A673 (cell line): ENCODE results near the gene ICOS. TPM values are rescaled to one million over a fixed set of nuclear protein-coding genes. Genes with fewer than 3 reads are reported as not detected.

Experiments used
- BruUV-seq: library from RNA; stranded (reverse); fragments of 400-500 nt; replicated peaks from 2 replicates; lab custom pipeline; 2021; lab: Mats Ljungman, UMichigan
- CTCF ChIA-PET: fragments of 300-600 bp; sonication (Branson Sonifier 250); formaldehyde crosslinking; loops from one replicate; lab custom pipeline; 2022; ENCODE audit warnings: antibody characterized with exemption; lab: Charles Lee
- POLR2A ChIA-PET: fragments of 300-600 bp; sonication (Branson Sonifier 250); formaldehyde crosslinking; loops from one replicate; lab custom pipeline; 2022; ENCODE audit warnings: antibody characterized with exemption; ENCODE audit not compliant: low non-redundant PET; lab: Charles Lee
- DNase-seq: peaks from one replicate; pipeline ENCODE4 v3.0.0-alpha.2; 2015; ENCODE audit warnings: low spot score
- H3K27ac ChIP-seq: fragments of 200-600 bp; sonication (generic); 2 replicates; pipeline ENCODE4 v1.5.1; 2016; ENCODE audit warnings: mixed run types, low read depth, mild to moderate bottlenecking, mixed read lengths, antibody characterized with exemption, low read length; ENCODE audit not compliant: poor library complexity, severe bottlenecking
- H3K27me3 ChIP-seq: fragments of 200-600 bp; sonication (generic); replicated peaks from 2 replicates; pipeline ENCODE4 v1.6.1; 2017; ENCODE audit warnings: mixed run types, low read depth, mild to moderate bottlenecking, mixed read lengths, antibody characterized with exemption, low read length; ENCODE audit not compliant: insufficient read depth, poor library complexity
- H3K36me3 ChIP-seq: fragments of 200-600 bp; sonication (generic); 2 replicates; pipeline ENCODE4 v1.6.1; 2016; ENCODE audit warnings: mixed run types, mild to moderate bottlenecking, mixed read lengths, antibody characterized with exemption, low read length; ENCODE audit not compliant: insufficient read depth, poor library complexity, severe bottlenecking
- H3K4me1 ChIP-seq: fragments of 200-600 bp; sonication (generic); 2 replicates; pipeline ENCODE4 v1.6.1; 2017; ENCODE audit warnings: mixed run types, mild to moderate bottlenecking, mixed read lengths, antibody characterized with exemption, low read length; ENCODE audit not compliant: insufficient read depth, poor library complexity, severe bottlenecking
- H3K4me3 ChIP-seq: fragments of 200-600 bp; sonication (generic); 2 replicates; pipeline ENCODE4 v1.5.1; 2016; ENCODE audit warnings: low read depth, mixed run types, mild to moderate bottlenecking, mixed read lengths, low read length; ENCODE audit not compliant: poor library complexity, severe bottlenecking
- H3K9me3 ChIP-seq: fragments of 200-600 bp; sonication (generic); 2 replicates; pipeline ENCODE4 v1.6.1; 2016; ENCODE audit warnings: mixed run types, low read depth, mild to moderate bottlenecking, mixed read lengths, antibody characterized with exemption, low read length; ENCODE audit not compliant: poor library complexity, severe bottlenecking
- EZH2 ChIP-seq: fragments of 200-600 bp; sonication (generic); IDR thresholded peaks from 2 replicates; pipeline ENCODE4 v1.6.1; 2017; ENCODE audit warnings: borderline replicate concordance, low read depth, mild to moderate bottlenecking, mixed read lengths, antibody characterized with exemption, low read length; ENCODE audit not compliant: poor library complexity, severe bottlenecking
- intact Hi-C: fragments of 100-400 bp; cut with micrococcal nuclease; formaldehyde crosslinking; loops from one replicate; pipeline ENCODE4 v1.10.0; 2022; ENCODE audit not compliant: unreplicated experiment
- total RNA-seq: library from RNA; stranded (reverse); gene quantifications from 2 replicates; pipeline ENCODE4 v1.2.3, GENCODE V29; 2021
- TF ChIP-seq, protein P1 (sequence below): fragments of 300-800, 200-600 bp; sonication (generic); conservative IDR thresholded peaks from 2 replicates; pipeline ENCODE4 v1.5.1; 2017; ENCODE audit warnings: low read depth, mild to moderate bottlenecking, antibody characterized with exemption, low read length, moderate library complexity, mixed read lengths

ICOS gene
- total RNA-seq, 1 experiment from 2014 or later, result not detected

DNA sequence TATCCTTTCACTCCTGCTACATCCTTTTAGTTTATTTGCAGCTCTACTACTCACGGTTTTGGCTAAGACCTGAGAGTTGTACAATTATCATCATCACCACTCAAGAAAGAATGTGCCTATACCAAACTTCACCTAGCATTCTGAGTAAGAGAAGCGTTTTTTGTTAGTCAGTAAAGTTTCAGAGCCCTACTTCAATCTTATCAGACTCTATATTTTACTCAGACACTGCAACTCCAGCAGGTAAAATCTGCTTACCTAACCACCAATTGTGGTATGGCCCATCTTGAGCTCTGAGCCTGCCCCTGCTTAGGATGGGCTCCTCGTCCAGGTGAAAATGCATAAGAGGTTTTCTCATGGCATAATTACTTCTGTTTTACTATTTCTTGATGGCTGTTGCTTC lies 37.1 kb downstream of the ICOS start:
- POLR2A ChIA-PET, result no interaction called here
- BruUV-seq, result no TSS peak
- Histone ChIP-seq H3K27ac (no peak overlapping the region), H3K4me3 (no peak overlapping the region), H3K4me1 (no peaks in the 10 kb centered on the region), H3K9me3 (no peaks in the 10 kb centered on the region), H3K36me3 (no peaks in the 10 kb centered on the region), H3K27me3 (peaks cover 11% of the 10 kb centered on the region)
- no peak for DNase-seq
- intact Hi-C loops, result no loop called here
- no peak for TF ChIP-seq EZH2
- TF ChIP-seq, protein P1, sequence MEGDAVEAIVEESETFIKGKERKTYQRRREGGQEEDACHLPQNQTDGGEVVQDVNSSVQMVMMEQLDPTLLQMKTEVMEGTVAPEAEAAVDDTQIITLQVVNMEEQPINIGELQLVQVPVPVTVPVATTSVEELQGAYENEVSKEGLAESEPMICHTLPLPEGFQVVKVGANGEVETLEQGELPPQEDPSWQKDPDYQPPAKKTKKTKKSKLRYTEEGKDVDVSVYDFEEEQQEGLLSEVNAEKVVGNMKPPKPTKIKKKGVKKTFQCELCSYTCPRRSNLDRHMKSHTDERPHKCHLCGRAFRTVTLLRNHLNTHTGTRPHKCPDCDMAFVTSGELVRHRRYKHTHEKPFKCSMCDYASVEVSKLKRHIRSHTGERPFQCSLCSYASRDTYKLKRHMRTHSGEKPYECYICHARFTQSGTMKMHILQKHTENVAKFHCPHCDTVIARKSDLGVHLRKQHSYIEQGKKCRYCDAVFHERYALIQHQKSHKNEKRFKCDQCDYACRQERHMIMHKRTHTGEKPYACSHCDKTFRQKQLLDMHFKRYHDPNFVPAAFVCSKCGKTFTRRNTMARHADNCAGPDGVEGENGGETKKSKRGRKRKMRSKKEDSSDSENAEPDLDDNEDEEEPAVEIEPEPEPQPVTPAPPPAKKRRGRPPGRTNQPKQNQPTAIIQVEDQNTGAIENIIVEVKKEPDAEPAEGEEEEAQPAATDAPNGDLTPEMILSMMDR, result no peak
- CTCF ChIA-PET, result no interaction called here

DNA sequence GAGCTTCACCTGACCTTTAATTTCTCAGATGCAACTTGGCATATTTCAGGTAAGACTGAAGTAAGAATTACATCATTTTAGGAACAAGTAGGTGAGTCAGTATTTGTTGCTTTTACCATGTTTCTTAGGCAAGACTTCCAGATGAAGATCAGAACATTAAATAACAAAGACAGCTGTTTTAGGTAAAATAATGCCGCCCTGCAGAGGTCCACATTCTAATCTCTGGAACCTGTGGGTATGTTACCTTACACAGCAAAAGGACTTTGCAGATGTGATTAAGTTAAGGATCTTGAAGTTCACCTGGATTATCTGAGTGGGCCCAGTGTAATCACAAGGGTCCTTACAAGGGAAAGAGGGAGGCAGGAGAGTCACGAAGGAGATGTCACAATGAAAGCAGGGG lies 39.3 kb downstream of the ICOS start:
- Histone ChIP-seq H3K27ac (no peak overlapping the region), H3K9me3 (no peaks in the 10 kb centered on the region), H3K4me3 (no peak overlapping the region), H3K36me3 (no peaks in the 10 kb centered on the region), H3K4me1 (no peaks in the 10 kb centered on the region), H3K27me3 (peaks cover 9% of the 10 kb centered on the region)
- no TSS peak for BruUV-seq
- CTCF ChIA-PET, result no interaction called here
- DNase-seq, result no peak
- TF ChIP-seq EZH2, result no peak
- TF ChIP-seq, protein P1, result no peak
- POLR2A ChIA-PET, result no interaction called here
- intact Hi-C loops, result no loop called here

DNA sequence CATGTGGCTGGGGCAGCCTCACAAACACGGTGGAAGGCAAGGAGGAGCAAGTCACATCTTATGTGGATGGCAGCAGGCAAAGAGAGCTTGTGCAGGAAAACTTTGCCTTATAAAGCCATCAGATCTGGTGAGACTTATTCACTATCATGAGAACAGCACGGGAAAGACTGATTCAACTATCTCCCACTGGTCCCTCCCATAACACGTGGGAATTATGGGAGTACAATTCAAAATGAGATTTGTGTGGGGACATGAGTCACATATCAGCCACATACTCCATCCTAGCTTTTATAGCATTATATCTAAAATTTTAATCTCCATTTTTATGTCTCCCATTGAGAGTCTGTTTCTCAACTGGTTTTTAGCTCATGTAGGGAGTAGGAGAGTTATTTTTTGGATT lies 45.7 kb downstream of the ICOS start:
- Histone ChIP-seq H3K36me3 (no peaks in the 10 kb centered on the region), H3K4me1 (no peaks in the 10 kb centered on the region), H3K4me3 (no peak overlapping the region), H3K27ac (no peak overlapping the region), H3K9me3 (no peaks in the 10 kb centered on the region), H3K27me3 (peaks cover 9% of the 10 kb centered on the region)
- POLR2A ChIA-PET, result no interaction called here
- no TSS peak for BruUV-seq
- TF ChIP-seq, protein P1, result no peak
- TF ChIP-seq EZH2, result no peak
- no peak for DNase-seq
- CTCF ChIA-PET, result no interaction called here
- intact Hi-C loops, result no loop called here
